H1 (cell line): ENCODE data around the gene AGBL4. TPM values are rescaled to one million over a fixed set of nuclear protein-coding genes. Genes with fewer than 3 reads are reported as not detected.

ENCODE experiments used
- BRCA1 ChIP-seq: IDR thresholded peaks from 2 replicates; pipeline ENCODE4 v1.6.1; 2012; ENCODE audit warnings: low read depth, low read length, improper control_type of control experiment
- CHD2 ChIP-seq: IDR thresholded peaks from 2 replicates; pipeline ENCODE4 v1.6.1; 2012; ENCODE audit warnings: low read length, improper control_type of control experiment
- POU5F1 ChIP-seq: IDR thresholded peaks from 2 replicates; pipeline ENCODE4 v1.6.1; 2011; ENCODE audit warnings: low read depth, mild to moderate bottlenecking, low read length, moderate library complexity
- RBBP5 ChIP-seq: IDR thresholded peaks from 2 replicates; pipeline ENCODE4 v1.7.1; 2012; ENCODE audit warnings: low read depth, mild to moderate bottlenecking, inconsistent platforms, low read length, moderate library complexity, borderline replicate concordance
- RXRA ChIP-seq: IDR thresholded peaks from 2 replicates; pipeline ENCODE4 v1.6.1; 2011; ENCODE audit warnings: low read depth, mild to moderate bottlenecking, low read length, moderate library complexity; ENCODE audit not compliant: insufficient read depth
- polyA plus RNA-seq, 7 experiments: library from polyadenylated mRNA; depleted of rRNA in 3 of 7; stranded (reverse) in 5 of 7; unstranded in 2 of 7; fragments of >200 nt in 5 of 7; fragments of 200-250 nt in 2 of 7; gene quantifications; 1 replicate in 5 of 7; 2 replicates in 1 of 7; 4 replicates in 1 of 7; pipeline versions ENCODE4 v1.2.1 to v1.2.3, GENCODE V29; 2011 to 2013; ENCODE audit warnings: missing spikeins in 2 of 7, mixed read lengths in 2 of 7
- total RNA-seq: library from RNA; stranded (reverse); fragmentation: NEBNext Ultra II Directional; extraction: Animal tissue kit (Norgen Biotek cat#: 25700); gene quantifications from 2 replicates; pipeline ENCODE4 v1.2.1, GENCODE V29; 2021

The AGBL4 gene
- total and polyA plus RNA-seq, 2 of the 8 experiments (the other 6 are each of a cell fraction or from before 2014, with no cell fraction given), result 0.41 to 0.45 TPM

DNA sequence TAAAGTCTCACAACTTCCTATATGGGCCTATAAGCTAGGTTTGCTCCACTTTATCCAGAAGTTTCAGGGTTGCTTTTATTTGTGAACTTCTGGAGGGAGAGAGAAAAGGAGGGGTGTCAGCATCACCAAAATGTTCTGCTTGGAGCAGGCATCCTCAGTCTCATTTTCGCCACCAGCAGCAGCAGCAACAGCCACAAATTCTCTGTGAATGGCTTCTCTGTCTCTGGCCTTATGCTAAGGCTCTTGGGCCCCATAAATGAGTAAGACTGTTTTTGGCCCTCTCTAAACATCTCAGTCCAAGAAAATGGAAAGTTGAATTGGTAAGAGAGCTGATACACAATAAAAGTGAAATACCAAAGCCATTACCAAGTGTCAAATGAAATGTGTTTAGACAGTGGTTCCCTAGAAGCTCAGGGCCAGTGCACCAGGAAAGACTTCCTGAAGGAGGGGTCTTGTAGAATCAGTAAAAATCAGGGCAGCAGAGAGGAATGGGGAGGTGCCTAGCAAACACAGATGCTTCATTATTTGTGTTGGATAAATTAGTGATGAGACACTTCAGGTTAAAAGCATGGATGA is 1498.8 kb downstream of the AGBL4 start (continued):
- TF ChIP-seq RXRA (no peak), RBBP5 (no peak), POU5F1 (no peak), BRCA1 (no peak), CHD2 (no peak)
